Neural crest cell (in vitro differentiated cells): ENCODE results near the gene SHROOM4. TPM values are rescaled to one million over a fixed set of nuclear protein-coding genes. Genes with fewer than 3 reads are reported as not detected.

Experiments
- DNase-seq: peaks from one replicate; pipeline ENCODE4 v3.0.0; 2021; ENCODE audit warnings: low read depth, mixed read lengths, low spot score
- H3K27ac Mint-ChIP-seq: one replicate; pipeline ENCODE4 v1.8.0; 2021; ENCODE audit warnings: mild to moderate bottlenecking, mixed read lengths; ENCODE audit not compliant: unreplicated experiment
- H3K27me3 Mint-ChIP-seq: 2 replicates; pipeline ENCODE4 v1.8.0; 2021; ENCODE audit warnings: low read depth, mild to moderate bottlenecking, mixed read lengths
- H3K36me3 Mint-ChIP-seq: 2 replicates; pipeline ENCODE4 v1.8.0; 2021; ENCODE audit warnings: low read depth, mild to moderate bottlenecking, mixed read lengths
- H3K4me1 Mint-ChIP-seq: 2 replicates; pipeline ENCODE4 v1.8.0; 2021; ENCODE audit warnings: mixed read lengths
- H3K4me3 Mint-ChIP-seq: one replicate; pipeline ENCODE4 v1.8.0; 2021; ENCODE audit warnings: mild to moderate bottlenecking, mixed read lengths
- H3K9me3 Mint-ChIP-seq: 2 replicates; pipeline ENCODE4 v1.8.0; 2021; ENCODE audit warnings: mixed read lengths
- CTCF ChIP-seq: fragments of 200-600 bp; sonication (generic); conservative IDR thresholded peaks from 2 replicates; pipeline ENCODE4 v1.5.0; 2021; ENCODE audit warnings: antibody characterized with exemption, mild to moderate bottlenecking
- total RNA-seq: library from RNA; stranded (reverse); gene quantifications from 2 replicates; pipeline ENCODE4 v1.2.1, GENCODE V29; 2021

The SHROOM4 gene
- total RNA-seq, 1 donor from 2014 or later = 6.2 TPM

GRCh38 chrX:50594788-50595187 lies 219.2 kb downstream of the SHROOM4 start:
- H3K27ac Mint-ChIP-seq = no peak overlapping the region
- H3K4me3 Mint-ChIP-seq = no peak overlapping the region
- no peak for TF ChIP-seq CTCF
- DNase-seq = no peak
- H3K9me3 Mint-ChIP-seq = peaks cover 5% of the 10 kb centered on the region
- H3K4me1 Mint-ChIP-seq = no peaks in the 10 kb centered on the region
- no peaks in the 10 kb centered on the region for H3K27me3 Mint-ChIP-seq
- peaks cover 2% of the 10 kb centered on the region for H3K36me3 Mint-ChIP-seq

- DNase-seq = no peak
- H3K27ac Mint-ChIP-seq = no peak overlapping the region
- TF ChIP-seq CTCF = no peak
- no peak overlapping the region for H3K4me3 Mint-ChIP-seq
- peaks cover 3% of the 10 kb centered on the region for H3K9me3 Mint-ChIP-seq
- peaks cover 4% of the 10 kb centered on the region for H3K36me3 Mint-ChIP-seq
- no peaks in the 10 kb centered on the region for H3K27me3 Mint-ChIP-seq
- H3K4me1 Mint-ChIP-seq = no peaks in the 10 kb centered on the region
Measured at GRCh38 chrX:50586980-50587379, 227.0 kb downstream of the SHROOM4 start.

GRCh38 chrX:50586407-50586806 lies 227.6 kb downstream of the SHROOM4 start:
- no peak overlapping the region for H3K4me3 Mint-ChIP-seq
- H3K36me3 Mint-ChIP-seq = peaks cover 4% of the 10 kb centered on the region
- no peak for DNase-seq
- H3K4me1 Mint-ChIP-seq = no peaks in the 10 kb centered on the region
- no peak overlapping the region for H3K27ac Mint-ChIP-seq
- H3K9me3 Mint-ChIP-seq = peaks cover 3% of the 10 kb centered on the region
- H3K27me3 Mint-ChIP-seq = no peaks in the 10 kb centered on the region
- TF ChIP-seq CTCF = no peak

- Mint-ChIP-seq H3K4me3 (no peak overlapping the region), H3K4me1 (no peaks in the 10 kb centered on the region), H3K9me3 (no peaks in the 10 kb centered on the region), H3K27ac (no peak overlapping the region), H3K27me3 (no peaks in the 10 kb centered on the region), H3K36me3 (peaks cover 4% of the 10 kb centered on the region)
- no peak for DNase-seq
- no peak for TF ChIP-seq CTCF
Measured at GRCh38 chrX:50581405-50581804, 232.6 kb downstream of the SHROOM4 start.

- TF ChIP-seq CTCF = peak; percentile 67
- H3K4me1 Mint-ChIP-seq = no peaks in the 10 kb centered on the region
- H3K4me3 Mint-ChIP-seq = no peak overlapping the region
- peak; percentile 23 for DNase-seq
- H3K27ac Mint-ChIP-seq = no peak overlapping the region
- no peaks in the 10 kb centered on the region for H3K36me3 Mint-ChIP-seq
- H3K27me3 Mint-ChIP-seq = no peaks in the 10 kb centered on the region
- H3K9me3 Mint-ChIP-seq = no peaks in the 10 kb centered on the region
Measured at GRCh38 chrX:50579955-50580354, 234.0 kb downstream of the SHROOM4 start.

- H3K36me3 Mint-ChIP-seq = no peaks in the 10 kb centered on the region
- H3K9me3 Mint-ChIP-seq = no peaks in the 10 kb centered on the region
- H3K27me3 Mint-ChIP-seq = no peaks in the 10 kb centered on the region
- no peak overlapping the region for H3K27ac Mint-ChIP-seq
- DNase-seq = no peak
- no peak for TF ChIP-seq CTCF
- H3K4me3 Mint-ChIP-seq = no peak overlapping the region
- H3K4me1 Mint-ChIP-seq = no peaks in the 10 kb centered on the region
Measured at GRCh38 chrX:50577326-50577725, 236.7 kb downstream of the SHROOM4 start.
